ENCODE measurements around the gene ATP10B.

DNA sequence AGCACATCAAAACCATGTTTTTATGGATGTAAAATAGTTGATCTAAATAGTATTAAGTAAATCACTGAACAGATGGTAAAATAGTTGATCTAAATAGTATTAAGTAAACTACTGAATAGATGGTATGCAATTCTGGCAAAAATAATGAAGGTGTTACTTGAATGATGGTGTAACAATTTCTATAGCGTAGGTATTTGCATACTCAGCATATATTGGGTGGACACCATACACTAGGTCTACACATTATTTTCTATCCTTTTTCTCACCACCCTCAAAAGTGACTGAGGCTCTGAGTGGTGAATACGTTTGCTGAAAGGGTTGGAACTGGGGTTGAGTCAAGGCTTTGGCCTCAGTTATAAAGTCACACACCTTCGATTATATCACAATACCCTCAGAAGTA is 81.3 kb downstream of the ATP10B start:
- no peak for TF ChIP-seq SMAD3 (CRISPR knock-in tag; IDR thresholded peaks at IDR 0.05)
- no peak for TF ChIP-seq ZNF776 (CRISPR knock-in tag; IDR thresholded peaks at IDR 0.05)
- TF ChIP-seq ZBTB33 (CRISPR knock-in tag; IDR thresholded peaks at IDR 0.05), result no peak
- TF ChIP-seq SP1 (IDR thresholded peaks at IDR 0.05), result no peak
- TF ChIP-seq SP1 (CRISPR knock-in tag; IDR thresholded peaks at IDR 0.05), result no peak
